ENCODE measurements around the gene C17orf67.

Gene C17orf67

DNA sequence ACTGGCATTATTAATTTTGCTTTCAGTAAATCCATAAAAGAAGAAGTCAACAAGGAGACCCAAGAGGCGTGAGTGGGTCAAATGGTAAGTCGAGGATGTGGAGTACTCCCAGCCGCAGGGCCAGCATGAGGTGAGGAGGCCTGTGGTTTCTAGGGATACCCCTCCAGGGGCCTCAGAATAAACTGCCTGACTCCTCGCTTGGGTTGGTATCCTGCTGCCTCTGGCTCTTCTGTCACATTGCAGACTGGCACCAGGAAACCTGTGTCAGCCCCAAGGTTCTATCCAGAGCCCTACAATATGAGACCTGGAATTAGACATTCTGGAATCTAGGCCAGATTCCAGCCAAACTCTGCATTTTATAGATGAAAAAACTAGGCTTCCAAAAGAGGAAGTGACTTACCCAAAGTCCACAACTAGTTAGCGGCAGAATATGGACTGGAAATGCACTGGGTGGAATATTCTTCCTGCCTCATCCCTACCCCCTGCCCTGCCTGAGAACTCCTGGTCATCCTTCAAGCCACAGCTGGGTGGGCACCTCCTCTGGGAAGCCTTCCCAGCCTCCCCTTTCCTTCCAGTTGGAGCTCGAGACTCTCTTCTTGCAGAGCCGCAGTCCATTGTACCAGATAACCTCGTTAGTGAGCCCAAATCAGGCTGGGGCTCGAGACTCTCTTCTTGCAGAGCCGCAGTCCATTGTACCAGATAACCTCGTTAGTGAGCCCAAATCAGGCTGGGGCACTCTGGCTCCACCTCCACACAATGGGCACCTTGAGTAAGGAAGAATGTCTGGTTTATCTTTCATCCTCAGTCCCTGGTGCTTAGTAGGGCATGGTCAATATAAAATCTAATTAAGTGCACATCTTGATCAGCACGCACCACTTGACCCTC is 22.6 kb downstream of the C17orf67 start:
- TF ChIP-seq CTCF (IDR thresholded peaks at IDR 0.05; ENCODE audit: low read depth, low read length, missing control alignments), result no peak
- in situ Hi-C loops (cut with HindIII; ENCODE audit: low sequenced_read_pairs), result no loop called here
- H3K4me3 ChIP-seq (ENCODE audit: low read depth, low read length), result no peak overlapping the region
- no peak for DNase-seq (ENCODE audit: low read depth)

DNA sequence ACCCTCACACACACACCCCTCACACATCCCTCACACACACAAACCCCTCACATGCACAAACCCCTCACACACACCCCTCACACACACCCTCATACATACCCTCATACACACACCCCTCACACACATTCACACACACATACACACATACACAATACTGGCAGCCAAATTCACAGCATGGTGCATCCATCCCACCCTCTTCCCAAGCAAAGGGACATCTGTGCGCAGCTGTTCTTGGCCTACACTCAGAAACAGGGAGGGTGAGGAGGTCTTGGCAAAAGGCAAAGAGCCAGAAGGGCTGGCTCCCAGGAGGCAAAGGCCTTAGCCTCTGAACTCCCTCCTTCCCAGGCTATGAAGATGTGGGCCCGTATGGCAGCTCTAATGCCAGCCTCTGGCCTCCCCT is 23.4 kb downstream of the C17orf67 start:
- no peak overlapping the region for H3K4me3 ChIP-seq (ENCODE audit: low read depth, low read length)
- in situ Hi-C loops (cut with HindIII; ENCODE audit: low sequenced_read_pairs), result no loop called here
- no peak for DNase-seq (ENCODE audit: low read depth)
- no peak for TF ChIP-seq CTCF (IDR thresholded peaks at IDR 0.05; ENCODE audit: low read depth, low read length, missing control alignments)

DNA sequence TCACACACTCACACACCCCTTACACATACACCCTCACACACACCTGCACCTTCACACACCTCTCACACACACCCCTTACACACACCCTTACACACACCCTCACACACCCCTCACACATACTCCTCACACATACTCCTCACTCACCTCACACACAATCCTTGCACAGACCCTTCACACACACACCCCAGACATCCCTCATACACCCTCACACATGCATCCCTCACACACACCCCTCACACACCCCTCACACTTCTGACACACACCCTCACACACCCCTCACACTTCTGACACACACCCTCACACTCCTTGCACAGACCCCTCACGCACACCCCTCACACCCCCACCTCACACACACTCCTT is 23.9 kb downstream of the C17orf67 start:
- TF ChIP-seq CTCF (IDR thresholded peaks at IDR 0.05; ENCODE audit: low read depth, low read length, missing control alignments), result no peak
- in situ Hi-C loops (cut with HindIII; ENCODE audit: low sequenced_read_pairs), result no loop called here
- no peak overlapping the region for H3K4me3 ChIP-seq (ENCODE audit: low read depth, low read length)
- no peak for DNase-seq (ENCODE audit: low read depth)

GRCh38 chr17:56809106-56809819 is 24.5 kb downstream of the C17orf67 start:
- no peak for DNase-seq (ENCODE audit: low read depth)
- in situ Hi-C loops (cut with HindIII; ENCODE audit: low sequenced_read_pairs), result no loop called here
- no peak for TF ChIP-seq CTCF (IDR thresholded peaks at IDR 0.05; ENCODE audit: low read depth, low read length, missing control alignments)

GRCh38 chr17:56808503-56808902 is 25.2 kb downstream of the C17orf67 start:
- in situ Hi-C loops (cut with HindIII; ENCODE audit: low sequenced_read_pairs), result no loop called here
- no peak for DNase-seq (ENCODE audit: low read depth)
- H3K4me3 ChIP-seq (ENCODE audit: low read depth, low read length), result no peak overlapping the region
- TF ChIP-seq CTCF (IDR thresholded peaks at IDR 0.05; ENCODE audit: low read depth, low read length, missing control alignments), result no peak

More at GRCh38 chr17:56809106-56809819, 24.5 kb downstream of the C17orf67 start:
- H3K4me3 ChIP-seq (ENCODE audit: low read depth, low read length), result no peak overlapping the region

DNA sequence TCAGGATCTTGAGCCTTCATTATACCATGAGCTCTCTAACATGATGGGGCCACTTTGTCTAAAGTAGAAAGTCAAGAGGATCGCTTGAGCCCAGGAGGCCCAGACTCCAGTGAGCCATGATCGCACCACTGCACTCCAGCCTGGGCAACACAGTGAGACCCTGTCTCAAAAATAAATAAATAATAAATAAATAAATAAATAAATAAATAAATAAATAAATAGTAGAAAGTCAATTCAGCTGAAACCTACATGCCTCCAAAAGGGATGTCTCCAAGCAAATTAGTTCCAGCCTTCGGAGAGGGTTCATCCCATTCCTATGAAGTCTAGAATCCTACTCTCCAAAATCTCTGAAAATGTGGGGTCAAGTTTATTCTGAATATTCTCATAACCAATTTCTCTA is 26.0 kb downstream of the C17orf67 start:
- H3K4me3 ChIP-seq (ENCODE audit: low read depth, low read length), result no peak overlapping the region
- in situ Hi-C loops (cut with HindIII; ENCODE audit: low sequenced_read_pairs), result no loop called here
- no peak for TF ChIP-seq CTCF (IDR thresholded peaks at IDR 0.05; ENCODE audit: low read depth, low read length, missing control alignments)
- DNase-seq (ENCODE audit: low read depth), result no peak
